ENCODE results near the gene ARHGAP4. TPM values are rescaled to one million over a fixed set of nuclear protein-coding genes. Genes with fewer than 3 reads are reported as not detected.
A peak's percentile ranks its signal among the peaks of the same experiment; 100 is the strongest.

ARHGAP4 gene
- polyA plus RNA-seq, 1 donor = 33.2 TPM

GRCh38 chrX:153887385-153887784 lies 38.7 kb downstream of the ARHGAP4 start:
- H3K27ac ChIP-seq (ENCODE audit: low read length) = no peak overlapping the region
- no peaks in the 10 kb centered on the region for H3K36me3 ChIP-seq (ENCODE audit: control insufficient read depth, insufficient read depth, low read length)
- WGBS (ENCODE audit: insufficient coverage, low lambda C conversion rate) = no CpG with 5 or more reads among the region's 8 CpGs
- DNase-seq = no peak
- peaks cover 3% of the 10 kb centered on the region for H3K9me3 ChIP-seq (ENCODE audit: control insufficient read depth, low read depth, low read length)
- H3K4me1 ChIP-seq (ENCODE audit: control insufficient read depth, insufficient read depth, low read length) = peaks cover 4% of the 10 kb centered on the region
- peaks cover 61% of the 10 kb centered on the region for H3K27me3 ChIP-seq (ENCODE audit: control insufficient read depth, insufficient read depth, low read length)
- no peak overlapping the region for H3K4me3 ChIP-seq (ENCODE audit: low read length)

- no CpG with 5 or more reads among the region's 13 CpGs for WGBS (ENCODE audit: insufficient coverage, low lambda C conversion rate)
- H3K27ac ChIP-seq (ENCODE audit: low read length) = no peak overlapping the region
- H3K4me3 ChIP-seq (ENCODE audit: low read length) = no peak overlapping the region
- H3K4me1 ChIP-seq (ENCODE audit: control insufficient read depth, insufficient read depth, low read length) = peaks cover 4% of the 10 kb centered on the region
- DNase-seq = no peak
- peaks cover 62% of the 10 kb centered on the region for H3K27me3 ChIP-seq (ENCODE audit: control insufficient read depth, insufficient read depth, low read length)
- H3K36me3 ChIP-seq (ENCODE audit: control insufficient read depth, insufficient read depth, low read length) = no peaks in the 10 kb centered on the region
- H3K9me3 ChIP-seq (ENCODE audit: control insufficient read depth, low read depth, low read length) = peaks cover 3% of the 10 kb centered on the region
Observed at GRCh38 chrX:153886915-153887314, 39.1 kb downstream of the ARHGAP4 start.

- peaks cover 4% of the 10 kb centered on the region for H3K4me1 ChIP-seq (ENCODE audit: control insufficient read depth, insufficient read depth, low read length)
- no CpG with 5 or more reads among the region's 94 CpGs for WGBS (ENCODE audit: insufficient coverage, low lambda C conversion rate)
- H3K4me3 ChIP-seq (ENCODE audit: low read length) = no peak within 1 kb of the TSS
- H3K9me3 ChIP-seq (ENCODE audit: control insufficient read depth, low read depth, low read length) = peaks cover 3% of the 10 kb centered on the region
- H3K27me3 ChIP-seq (ENCODE audit: control insufficient read depth, insufficient read depth, low read length) = peaks cover 64% of the 10 kb centered on the region
- H3K36me3 ChIP-seq (ENCODE audit: control insufficient read depth, insufficient read depth, low read length) = no peaks in the 10 kb centered on the region
- DNase-seq = no peak
- no peak within 1 kb of the TSS for H3K27ac ChIP-seq (ENCODE audit: low read length)
Observed at GRCh38 chrX:153885968-153886903, 39.8 kb downstream of the ARHGAP4 start, which contains the start of gene L1CAM. TSS of gene L1CAM (minus strand) at chrX:153886173. CDS start at chrX:153875836, 10,337 bp downstream.

- H3K27ac ChIP-seq (ENCODE audit: low read length) = no peak overlapping the region
- peaks cover 4% of the 10 kb centered on the region for H3K4me1 ChIP-seq (ENCODE audit: control insufficient read depth, insufficient read depth, low read length)
- WGBS (ENCODE audit: insufficient coverage, low lambda C conversion rate) = no CpG with 5 or more reads among the region's 32 CpGs
- DNase-seq = no peak
- H3K9me3 ChIP-seq (ENCODE audit: control insufficient read depth, low read depth, low read length) = peaks cover 3% of the 10 kb centered on the region
- H3K27me3 ChIP-seq (ENCODE audit: control insufficient read depth, insufficient read depth, low read length) = peaks cover 59% of the 10 kb centered on the region
- no peak overlapping the region for H3K4me3 ChIP-seq (ENCODE audit: low read length)
- no peaks in the 10 kb centered on the region for H3K36me3 ChIP-seq (ENCODE audit: control insufficient read depth, insufficient read depth, low read length)
Observed at GRCh38 chrX:153885208-153885787, 40.8 kb downstream of the ARHGAP4 start.

GRCh38 chrX:153884590-153884989 lies 41.5 kb downstream of the ARHGAP4 start:
- H3K36me3 ChIP-seq (ENCODE audit: control insufficient read depth, insufficient read depth, low read length) = no peaks in the 10 kb centered on the region
- H3K4me1 ChIP-seq (ENCODE audit: control insufficient read depth, insufficient read depth, low read length) = peaks cover 4% of the 10 kb centered on the region
- peaks cover 66% of the 10 kb centered on the region for H3K27me3 ChIP-seq (ENCODE audit: control insufficient read depth, insufficient read depth, low read length)
- DNase-seq = no peak
- no peak overlapping the region for H3K27ac ChIP-seq (ENCODE audit: low read length)
- no CpG with 5 or more reads among the region's 6 CpGs for WGBS (ENCODE audit: insufficient coverage, low lambda C conversion rate)
- H3K9me3 ChIP-seq (ENCODE audit: control insufficient read depth, low read depth, low read length) = peaks cover 3% of the 10 kb centered on the region
- no peak overlapping the region for H3K4me3 ChIP-seq (ENCODE audit: low read length)

- H3K36me3 ChIP-seq (ENCODE audit: control insufficient read depth, insufficient read depth, low read length) = no peaks in the 10 kb centered on the region
- WGBS (ENCODE audit: insufficient coverage, low lambda C conversion rate) = no CpG with 5 or more reads among the region's 13 CpGs
- H3K27ac ChIP-seq (ENCODE audit: low read length) = no peak overlapping the region
- H3K9me3 ChIP-seq (ENCODE audit: control insufficient read depth, low read depth, low read length) = peaks cover 3% of the 10 kb centered on the region
- DNase-seq = no peak
- H3K27me3 ChIP-seq (ENCODE audit: control insufficient read depth, insufficient read depth, low read length) = peaks cover 67% of the 10 kb centered on the region
- H3K4me1 ChIP-seq (ENCODE audit: control insufficient read depth, insufficient read depth, low read length) = peaks cover 4% of the 10 kb centered on the region
- no peak overlapping the region for H3K4me3 ChIP-seq (ENCODE audit: low read length)
Observed at GRCh38 chrX:153884136-153884535, 41.9 kb downstream of the ARHGAP4 start.

- H3K27me3 ChIP-seq (ENCODE audit: control insufficient read depth, insufficient read depth, low read length) = peaks cover 72% of the 10 kb centered on the region
- H3K9me3 ChIP-seq (ENCODE audit: control insufficient read depth, low read depth, low read length) = peaks cover 3% of the 10 kb centered on the region
- no peak overlapping the region for H3K4me3 ChIP-seq (ENCODE audit: low read length)
- H3K36me3 ChIP-seq (ENCODE audit: control insufficient read depth, insufficient read depth, low read length) = no peaks in the 10 kb centered on the region
- no CpG with 5 or more reads among the region's 13 CpGs for WGBS (ENCODE audit: insufficient coverage, low lambda C conversion rate)
- H3K27ac ChIP-seq (ENCODE audit: low read length) = no peak overlapping the region
- no peak for DNase-seq
- peaks cover 4% of the 10 kb centered on the region for H3K4me1 ChIP-seq (ENCODE audit: control insufficient read depth, insufficient read depth, low read length)
Observed at GRCh38 chrX:153883163-153883843, 42.8 kb downstream of the ARHGAP4 start.

GRCh38 chrX:153882557-153882956 lies 43.5 kb downstream of the ARHGAP4 start:
- peaks cover 69% of the 10 kb centered on the region for H3K27me3 ChIP-seq (ENCODE audit: control insufficient read depth, insufficient read depth, low read length)

GRCh38 chrX:153882086-153882498 lies 44.0 kb downstream of the ARHGAP4 start:
- H3K27ac ChIP-seq (ENCODE audit: low read length) = no peak overlapping the region
- no peaks in the 10 kb centered on the region for H3K36me3 ChIP-seq (ENCODE audit: control insufficient read depth, insufficient read depth, low read length)
- peaks cover 65% of the 10 kb centered on the region for H3K27me3 ChIP-seq (ENCODE audit: control insufficient read depth, insufficient read depth, low read length)
- H3K9me3 ChIP-seq (ENCODE audit: control insufficient read depth, low read depth, low read length) = peaks cover 3% of the 10 kb centered on the region
- DNase-seq = peak in 1 of 2 donors; percentile 57
- peaks cover 4% of the 10 kb centered on the region for H3K4me1 ChIP-seq (ENCODE audit: control insufficient read depth, insufficient read depth, low read length)
- WGBS (ENCODE audit: insufficient coverage, low lambda C conversion rate) = no CpG with 5 or more reads among the region's 8 CpGs
- no peak overlapping the region for H3K4me3 ChIP-seq (ENCODE audit: low read length)

More at GRCh38 chrX:153882557-153882956, 43.5 kb downstream of the ARHGAP4 start:
- no CpG with 5 or more reads among the region's 7 CpGs for WGBS (ENCODE audit: insufficient coverage, low lambda C conversion rate)
- no peak overlapping the region for H3K4me3 ChIP-seq (ENCODE audit: low read length)
- no peak overlapping the region for H3K27ac ChIP-seq (ENCODE audit: low read length)
- H3K36me3 ChIP-seq (ENCODE audit: control insufficient read depth, insufficient read depth, low read length) = no peaks in the 10 kb centered on the region
- no peak for DNase-seq
- H3K4me1 ChIP-seq (ENCODE audit: control insufficient read depth, insufficient read depth, low read length) = peaks cover 4% of the 10 kb centered on the region
- peaks cover 3% of the 10 kb centered on the region for H3K9me3 ChIP-seq (ENCODE audit: control insufficient read depth, low read depth, low read length)

- Histone ChIP-seq H3K27ac (ENCODE audit: low read length) (no peak overlapping the region), H3K27me3 (ENCODE audit: control insufficient read depth, insufficient read depth, low read length) (peaks cover 57% of the 10 kb centered on the region), H3K4me3 (ENCODE audit: low read length) (no peak overlapping the region), H3K9me3 (ENCODE audit: control insufficient read depth, low read depth, low read length) (peaks cover 3% of the 10 kb centered on the region), H3K4me1 (ENCODE audit: control insufficient read depth, insufficient read depth, low read length) (peaks cover 4% of the 10 kb centered on the region), H3K36me3 (ENCODE audit: control insufficient read depth, insufficient read depth, low read length) (no peaks in the 10 kb centered on the region)
- WGBS (ENCODE audit: insufficient coverage, low lambda C conversion rate) = no CpG with 5 or more reads among the region's 7 CpGs
- DNase-seq = no peak
Observed at GRCh38 chrX:153881281-153881680, 44.8 kb downstream of the ARHGAP4 start.
